CD14-positive monocyte (primary cell): ENCODE data around the gene FAM47E. TPM values are rescaled to one million over a fixed set of nuclear protein-coding genes. Genes with fewer than 3 reads are reported as not detected.

ENCODE experiments used
- DNase-seq, 3 donors: peaks; one replicate each; pipeline ENCODE4 v3.0.0-alpha.2; 2011 to 2022
- H2AFZ ChIP-seq: 2 replicates; pipeline ENCODE4 v1.6.0; 2012; ENCODE audit warnings: mild to moderate bottlenecking, low read depth, low read length, inconsistent platforms; ENCODE audit not compliant: insufficient read depth, poor library complexity, severe bottlenecking
- H3K27ac ChIP-seq, 2 donors: 1 replicate in 1 of 2; 2 replicates in 1 of 2; pipeline ENCODE4 v1.5.1; 2012 to 2013; ENCODE audit warnings: low read length in 2 of 2, control low read depth in 1 of 2, inconsistent platforms in 1 of 2, low read depth in 1 of 2, mild to moderate bottlenecking in 1 of 2
- H3K27me3 ChIP-seq, 2 donors: one replicate each; pipeline versions ENCODE4 v1.6.0 to v1.6.1; 2011 to 2013; ENCODE audit warnings: low read length in 2 of 2; ENCODE audit not compliant: control insufficient read depth in 2 of 2, insufficient read depth in 2 of 2
- H3K36me3 ChIP-seq, 2 donors: replicated peaks in 1 of 2; 1 replicate in 1 of 2; 2 replicates in 1 of 2; pipeline versions ENCODE4 v1.5.1 to v1.6.1; 2012 to 2013; ENCODE audit warnings: low read length in 2 of 2, control low read depth in 1 of 2, inconsistent platforms in 1 of 2, mild to moderate bottlenecking in 1 of 2; ENCODE audit not compliant: insufficient read depth in 2 of 2, control insufficient read depth in 1 of 2
- H3K4me1 ChIP-seq, 2 donors: 1 replicate in 1 of 2; 2 replicates in 1 of 2; pipeline versions ENCODE4 v1.5.1 to v1.6.1; 2012 to 2013; ENCODE audit warnings: low read length in 2 of 2, control low read depth in 1 of 2, inconsistent platforms in 1 of 2, mild to moderate bottlenecking in 1 of 2, moderate library complexity in 1 of 2; ENCODE audit not compliant: insufficient read depth in 2 of 2, control insufficient read depth in 1 of 2
- H3K4me2 ChIP-seq: replicated peaks from 2 replicates; pipeline ENCODE3; 2012; ENCODE audit warnings: low read length, moderate library complexity, mild to moderate bottlenecking; ENCODE audit not compliant: poor library complexity, severe bottlenecking; ENCODE audit errors: extremely low read depth
- H3K4me3 ChIP-seq, 3 experiments: fragments of 200-600 bp in 1 of 3; sonication (generic) in 1 of 3; replicated peaks in 1 of 3; 1 replicate in 2 of 3; 2 replicates in 1 of 3; pipeline ENCODE4 v1.5.1; 2011 to 2013; ENCODE audit warnings: low read length in 3 of 3, mild to moderate bottlenecking in 3 of 3, control low read depth in 2 of 3, low read depth in 2 of 3, inconsistent platforms in 1 of 3, moderate library complexity in 1 of 3
- H3K79me2 ChIP-seq: 2 replicates; pipeline ENCODE4 v1.6.0; 2012; ENCODE audit warnings: mild to moderate bottlenecking, control low read depth, inconsistent platforms, low read length, moderate library complexity; ENCODE audit not compliant: insufficient read depth
- H3K9ac ChIP-seq: 2 replicates; pipeline ENCODE4 v1.6.0; 2017; ENCODE audit warnings: low read length, mild to moderate bottlenecking; ENCODE audit not compliant: insufficient read depth, poor library complexity, severe bottlenecking
- H3K9me3 ChIP-seq, 2 donors: replicated peaks in 1 of 2; 1 replicate in 1 of 2; 2 replicates in 1 of 2; pipeline versions ENCODE4 v1.5.1 to v1.6.1; 2012 to 2013; ENCODE audit warnings: low read length in 2 of 2, control low read depth in 1 of 2; ENCODE audit not compliant: control insufficient read depth in 1 of 2, insufficient read depth in 1 of 2
- H4K20me1 ChIP-seq: 2 replicates; pipeline ENCODE4 v1.6.0; 2012; ENCODE audit warnings: mild to moderate bottlenecking, low read length, control low read depth, moderate library complexity; ENCODE audit not compliant: insufficient read depth
- H3K27ac Mint-ChIP-seq, 7 donors: one replicate each; pipeline ENCODE4 v1.8.0; 2020; ENCODE audit warnings: mild to moderate bottlenecking in 7 of 7, mixed read lengths in 7 of 7, moderate library complexity in 6 of 7, inconsistent platforms in 2 of 7
- H3K27me3 Mint-ChIP-seq, 3 donors: one replicate each; pipeline ENCODE4 v1.8.0; 2021 to 2022; ENCODE audit warnings: low read depth in 3 of 3, mild to moderate bottlenecking in 3 of 3, mixed read lengths in 3 of 3, moderate library complexity in 3 of 3, inconsistent platforms in 1 of 3
- H3K36me3 Mint-ChIP-seq, 2 donors: one replicate each; pipeline ENCODE4 v1.8.0; 2020; ENCODE audit warnings: mixed read lengths in 2 of 2, inconsistent platforms in 1 of 2, mild to moderate bottlenecking in 1 of 2
- H3K4me1 Mint-ChIP-seq: one replicate; pipeline ENCODE4 v1.8.0; 2020; ENCODE audit warnings: mild to moderate bottlenecking, mixed read lengths
- H3K4me3 Mint-ChIP-seq, 2 donors: one replicate each; pipeline ENCODE4 v1.8.0; 2020; ENCODE audit warnings: mild to moderate bottlenecking in 2 of 2, mixed read lengths in 2 of 2, moderate library complexity in 1 of 2
- H3K9me3 Mint-ChIP-seq, 7 donors: one replicate each; pipeline ENCODE4 v1.8.0; 2020 to 2022; ENCODE audit warnings: mixed read lengths in 7 of 7, mild to moderate bottlenecking in 6 of 7, moderate library complexity in 6 of 7, inconsistent platforms in 2 of 7
- CTCF ChIP-seq: fragments of 200-600 bp; IDR thresholded peaks from one replicate; pipeline ENCODE4 v1.8.0; 2022; ENCODE audit warnings: antibody characterized with exemption, mild to moderate bottlenecking
- WGBS: methylation state at CpG from one replicate; pipeline ENCODE4 v1.1.5; 2013; ENCODE audit warnings: missing lambda C conversion rate; ENCODE audit not compliant: insufficient coverage; 5-methylcytosine and 5-hydroxymethylcytosine counted together
- intact Hi-C, 2 donors: fragments of 100-400 bp; cut with micrococcal nuclease; formaldehyde crosslinking; loops; one replicate each; pipeline versions ENCODE4 v1.15.0 to v1.15.1; 2023
- polyA plus RNA-seq, 3 donors: library from polyadenylated mRNA; depleted of rRNA in 1 of 3; unstranded in 2 of 3; stranded (reverse) in 1 of 3; fragments of 300-500 nt in 2 of 3; fragments of >200 nt in 1 of 3; fragmentation: Illumina TruSeq in 2 of 3; gene quantifications; 1 replicate in 2 of 3; 2 replicates in 1 of 3; pipeline ENCODE4 v1.2.3, GENCODE V29; 2012 to 2021

FAM47E gene
- polyA plus RNA-seq, 3 donors = 0.31 TPM; not detected in 2

GRCh38 chr4:76301775-76302162, 50.2 kb downstream of the FAM47E start:
- Histone ChIP-seq H3K27me3 (no peaks in the 10 kb centered on the region), H2AFZ (no peak overlapping the region), H3K9me3 (peaks cover 3 to 5% of the 10 kb centered on the region in 2 donors), H3K27ac (peak overlapping the region in 1 of 2 donors; percentile 43), H3K36me3 (no peaks in the 10 kb centered on the region), H3K9ac (no peak overlapping the region), H3K4me1 (peaks cover 60 to 68% of the 10 kb centered on the region in 2 donors), H3K79me2 (peaks cover 3% of the 10 kb centered on the region), H4K20me1 (no peaks in the 10 kb centered on the region), H3K4me2 (no peak overlapping the region), H3K4me3 (no peak overlapping the region)
- Mint-ChIP-seq H3K4me1 (peaks cover 63% of the 10 kb centered on the region), H3K9me3 (peaks cover 0 to 20% (median 7%) of the 10 kb centered on the region in 7 donors), H3K4me3 (no peak overlapping the region), H3K36me3 (peaks cover 0 to 4% of the 10 kb centered on the region in 2 donors), H3K27ac (peak overlapping the region in 6 of 7 donors; percentile 56 to 91 (median 76)), H3K27me3 (peaks cover 0 to 1% (median 0%) of the 10 kb centered on the region in 3 donors)
- DNase-seq = no peak
- TF ChIP-seq CTCF = no peak
- intact Hi-C loops = loop anchor here in 1 of 2 donors (10.0 kb wide), 1 partner anchor 87 kb away; the partner anchor contains the start of gene SCARB2
- WGBS = no CpG with 5 or more reads among the region's 1 CpG

- H4K20me1 ChIP-seq = no peaks in the 10 kb centered on the region
- Mint-ChIP-seq H3K4me1 (peaks cover 70% of the 10 kb centered on the region), H3K27ac (peak overlapping the region; percentile 15 to 81 (median 56)), H3K9me3 (peaks cover 0 to 13% (median 2%) of the 10 kb centered on the region in 7 donors), H3K4me3 (no peak overlapping the region), H3K27me3 (peaks cover 0 to 1% (median 0%) of the 10 kb centered on the region in 3 donors), H3K36me3 (no peaks in the 10 kb centered on the region)
- peak overlapping the region in 1 of 2 donors; percentile 26 for H3K27ac ChIP-seq
- peaks cover 70 to 79% of the 10 kb centered on the region in 2 donors for H3K4me1 ChIP-seq
- no peak for TF ChIP-seq CTCF
- peak in 2 of 3 donors; percentile 18 to 43 for DNase-seq
- intact Hi-C loops = loop anchor here in 1 of 2 donors (10.0 kb wide), 1 partner anchor 88 kb away; the partner anchor contains the start of gene SCARB2
- no peak overlapping the region for H2AFZ ChIP-seq
- peaks cover 3 to 5% of the 10 kb centered on the region in 2 donors for H3K9me3 ChIP-seq
- H3K27me3 ChIP-seq = no peaks in the 10 kb centered on the region
- no peak overlapping the region for H3K4me3 ChIP-seq
- H3K4me2 ChIP-seq = no peak overlapping the region
- H3K79me2 ChIP-seq = peaks cover 6% of the 10 kb centered on the region
- no peaks in the 10 kb centered on the region for H3K36me3 ChIP-seq
- WGBS = 20% methylated on average over 2 of the region's 3 CpGs
- H3K9ac ChIP-seq = no peak overlapping the region
Observed at GRCh38 chr4:76302826-76303438, 51.4 kb downstream of the FAM47E start.
